ENCODE data around the gene ERGIC1. TPM values are rescaled to one million over a fixed set of nuclear protein-coding genes. Genes with fewer than 3 reads are reported as not detected.
A peak's percentile ranks its signal among the peaks of the same experiment; 100 is the strongest.

ERGIC1 gene
- total RNA-seq, 1 donor from 2014 or later, result 79.4 TPM

DNA sequence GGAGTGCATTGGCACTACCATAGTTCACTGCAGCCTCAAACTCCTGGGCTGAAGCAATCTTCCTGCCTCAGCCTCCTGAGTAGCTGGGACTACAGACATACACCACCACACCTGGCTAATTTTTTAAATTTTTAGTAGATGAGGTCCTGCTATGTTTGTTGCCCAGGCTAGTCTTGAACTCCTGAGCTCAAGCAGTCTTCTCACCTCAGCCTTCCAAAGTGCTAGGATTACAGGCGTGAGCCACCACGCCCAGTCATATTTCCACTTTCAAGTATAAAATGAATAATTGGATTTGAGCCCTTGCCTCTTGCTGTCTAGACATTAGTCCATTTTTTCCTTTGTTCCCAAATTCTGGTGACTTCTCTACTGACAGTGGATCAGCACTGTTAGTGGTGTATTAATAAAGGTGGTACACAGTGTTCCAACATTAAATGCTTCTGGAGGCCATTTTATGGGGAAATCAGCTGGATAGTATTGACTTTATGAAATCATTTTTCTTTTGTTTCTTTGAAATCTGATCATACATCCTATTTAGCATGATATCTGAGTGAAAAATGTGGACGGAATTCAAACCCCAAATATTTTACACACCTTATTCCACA is 165.4 kb downstream of the ERGIC1 start:
- H3K27ac ChIP-seq (replicated peaks), result peak overlapping the region; percentile 16
- no peaks in the 10 kb centered on the region for H3K9me3 ChIP-seq (replicated peaks)
- TF ChIP-seq, protein P1, sequence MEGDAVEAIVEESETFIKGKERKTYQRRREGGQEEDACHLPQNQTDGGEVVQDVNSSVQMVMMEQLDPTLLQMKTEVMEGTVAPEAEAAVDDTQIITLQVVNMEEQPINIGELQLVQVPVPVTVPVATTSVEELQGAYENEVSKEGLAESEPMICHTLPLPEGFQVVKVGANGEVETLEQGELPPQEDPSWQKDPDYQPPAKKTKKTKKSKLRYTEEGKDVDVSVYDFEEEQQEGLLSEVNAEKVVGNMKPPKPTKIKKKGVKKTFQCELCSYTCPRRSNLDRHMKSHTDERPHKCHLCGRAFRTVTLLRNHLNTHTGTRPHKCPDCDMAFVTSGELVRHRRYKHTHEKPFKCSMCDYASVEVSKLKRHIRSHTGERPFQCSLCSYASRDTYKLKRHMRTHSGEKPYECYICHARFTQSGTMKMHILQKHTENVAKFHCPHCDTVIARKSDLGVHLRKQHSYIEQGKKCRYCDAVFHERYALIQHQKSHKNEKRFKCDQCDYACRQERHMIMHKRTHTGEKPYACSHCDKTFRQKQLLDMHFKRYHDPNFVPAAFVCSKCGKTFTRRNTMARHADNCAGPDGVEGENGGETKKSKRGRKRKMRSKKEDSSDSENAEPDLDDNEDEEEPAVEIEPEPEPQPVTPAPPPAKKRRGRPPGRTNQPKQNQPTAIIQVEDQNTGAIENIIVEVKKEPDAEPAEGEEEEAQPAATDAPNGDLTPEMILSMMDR (IDR thresholded peaks at IDR 0.05; ENCODE audit: borderline replicate concordance), result no peak
- H3K4me1 ChIP-seq, result peaks cover 54% of the 10 kb centered on the region
- no peak for DNase-seq
- no peak overlapping the region for H3K4me3 ChIP-seq
- intact Hi-C loops (cut with micrococcal nuclease), result no loop called here
- peaks cover 40% of the 10 kb centered on the region for H3K36me3 ChIP-seq
- H3K27me3 ChIP-seq (ENCODE audit: low read depth), result no peaks in the 10 kb centered on the region

DNA sequence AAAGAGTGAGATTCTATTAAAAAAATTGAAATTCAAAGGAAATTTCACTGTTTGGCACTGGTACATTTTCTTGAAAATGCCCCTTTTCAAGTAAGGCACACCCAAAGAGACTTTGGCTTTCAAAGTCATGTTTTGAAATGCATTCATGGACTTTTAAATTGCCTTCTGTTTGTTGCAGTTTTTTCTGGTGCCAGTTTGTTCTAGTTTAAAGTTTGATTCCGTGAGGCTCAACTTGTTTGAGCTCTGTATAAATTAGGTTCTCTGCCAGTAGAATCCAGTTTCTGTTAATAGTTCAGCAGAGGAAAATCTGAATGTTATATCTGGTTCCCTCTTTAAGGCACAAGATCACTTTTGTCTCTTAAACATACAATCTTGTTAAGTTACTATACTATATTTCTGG is 165.9 kb downstream of the ERGIC1 start:
- Histone ChIP-seq H3K9me3 (replicated peaks) (no peaks in the 10 kb centered on the region), H3K27ac (replicated peaks) (peak overlapping the region; percentile 16), H3K4me1 (peaks cover 59% of the 10 kb centered on the region), H3K27me3 (ENCODE audit: low read depth) (no peaks in the 10 kb centered on the region), H3K36me3 (peaks cover 35% of the 10 kb centered on the region), H3K4me3 (no peak overlapping the region)
- TF ChIP-seq, protein P1 (IDR thresholded peaks at IDR 0.05; ENCODE audit: borderline replicate concordance), result no peak
- no peak for DNase-seq
- intact Hi-C loops (cut with micrococcal nuclease), result no loop called here

DNA sequence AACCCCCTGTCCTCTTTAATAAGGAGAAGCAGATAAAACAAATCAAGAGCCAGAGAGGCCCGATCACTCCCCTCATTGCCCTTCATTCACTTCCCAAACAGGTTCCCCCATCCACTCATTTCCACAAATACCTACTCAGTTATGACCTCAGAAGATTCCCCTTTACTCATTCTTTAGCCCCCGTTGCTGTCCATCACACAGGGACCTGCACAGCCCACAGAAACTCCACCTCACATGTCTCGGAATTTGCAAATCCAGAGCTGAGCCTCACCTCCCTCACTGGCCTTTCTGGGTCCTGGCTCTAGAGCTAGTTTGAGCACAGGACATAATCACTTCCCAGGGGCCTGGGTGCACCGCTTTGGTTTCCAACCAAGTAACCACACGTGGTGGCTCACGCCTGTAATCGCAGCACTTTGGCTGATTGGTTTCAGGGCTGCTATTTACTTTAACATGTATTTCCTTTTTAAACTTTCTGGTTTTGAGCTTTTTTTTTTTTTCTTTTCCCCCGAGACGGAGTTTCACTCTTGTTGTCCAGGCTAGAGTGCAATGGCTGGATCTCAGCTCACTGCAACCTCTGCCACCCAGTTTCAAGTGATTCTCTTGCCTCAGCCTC is 167.3 kb downstream of the ERGIC1 start:
- TF ChIP-seq, protein P1 (IDR thresholded peaks at IDR 0.05; ENCODE audit: borderline replicate concordance), result no peak
- Histone ChIP-seq H3K9me3 (replicated peaks) (no peaks in the 10 kb centered on the region), H3K4me1 (peaks cover 68% of the 10 kb centered on the region), H3K36me3 (peaks cover 22% of the 10 kb centered on the region), H3K4me3 (no peak overlapping the region), H3K27me3 (ENCODE audit: low read depth) (no peaks in the 10 kb centered on the region), H3K27ac (replicated peaks) (no peak overlapping the region)
- DNase-seq, result no peak
- intact Hi-C loops (cut with micrococcal nuclease), result no loop called here

Other genes starting within 250 kb of the ERGIC1 start
- 24.0 TPM for gene NEURL1B, start 193.0 kb upstream of the ERGIC1 start, total RNA-seq
- gene DUSP1, start 63.1 kb upstream of the ERGIC1 start, total RNA-seq, result 85.0 TPM
- 27.2 TPM for gene RPL26L1, start 125.2 kb downstream of the ERGIC1 start, total RNA-seq
- 208 TPM for gene ATP6V0E1, start 149.5 kb downstream of the ERGIC1 start, total RNA-seq
- gene CREBRF, start 222.1 kb downstream of the ERGIC1 start, total RNA-seq, result 24.1 TPM

Measured in left ventricle myocardium inferior (tissue), 1 donor.